Ishikawa (cell line): ENCODE results near the gene SLC9B1.

Source experiments
- EP300 ChIP-seq: IDR thresholded peaks from 2 replicates; pipeline ENCODE4 v1.6.1; 2012; ENCODE audit warnings: borderline replicate concordance
- FOXM1 ChIP-seq: IDR thresholded peaks from 2 replicates; pipeline ENCODE4 v1.6.1; 2012; ENCODE audit warnings: low read depth, borderline replicate concordance
- TF ChIP-seq, protein P1 (sequence below): IDR thresholded peaks from 2 replicates; pipeline ENCODE4 v1.6.1; 2012

GRCh38 chr4:102981005-102981404 is 38.5 kb downstream of the SLC9B1 start:
- TF ChIP-seq, protein P1, sequence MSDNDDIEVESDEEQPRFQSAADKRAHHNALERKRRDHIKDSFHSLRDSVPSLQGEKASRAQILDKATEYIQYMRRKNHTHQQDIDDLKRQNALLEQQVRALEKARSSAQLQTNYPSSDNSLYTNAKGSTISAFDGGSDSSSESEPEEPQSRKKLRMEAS: no peak
- TF ChIP-seq FOXM1 (no peak), EP300 (no peak)
